ENCODE data around the gene CPM.
"Not testable (repeated sequence)": the region's sequence is repeated elsewhere in the genome, so short reads cannot be mapped to it uniquely, and the experiment has no call there.

Gene CPM

GRCh38 chr12:68878283-68878682, 54.7 kb downstream of the CPM start:
- no peak for DNase-seq (ENCODE audit: low spot score)

GRCh38 chr12:68877583-68877982, 55.4 kb downstream of the CPM start:
- DNase-seq (ENCODE audit: low spot score), result no peak

- DNase-seq (ENCODE audit: low spot score), result no peak
Observed at GRCh38 chr12:68876461-68876860, 56.5 kb downstream of the CPM start.

GRCh38 chr12:68873316-68873715, 59.7 kb downstream of the CPM start:
- no peak for DNase-seq (ENCODE audit: low spot score)

- no peak for DNase-seq (ENCODE audit: low spot score)
Observed at GRCh38 chr12:68871921-68872320, 61.0 kb downstream of the CPM start.

- no peak for DNase-seq (ENCODE audit: low spot score)
Observed at GRCh38 chr12:68871396-68871795, 61.6 kb downstream of the CPM start.

- no peak for DNase-seq (ENCODE audit: low spot score)
Observed at GRCh38 chr12:68870443-68870842, 62.5 kb downstream of the CPM start.

- DNase-seq (ENCODE audit: low spot score), result no peak
Observed at GRCh38 chr12:68870011-68870410, 63.0 kb downstream of the CPM start.

GRCh38 chr12:68868043-68868790, 64.8 kb downstream of the CPM start:
- DNase-seq (ENCODE audit: low spot score), result no peak

GRCh38 chr12:68867606-68868005, 65.4 kb downstream of the CPM start:
- DNase-seq (ENCODE audit: low spot score), result no peak

- DNase-seq (ENCODE audit: low spot score), result no peak
Observed at GRCh38 chr12:68866950-68867349, 66.0 kb downstream of the CPM start.

- no peak for DNase-seq (ENCODE audit: low spot score)
Observed at GRCh38 chr12:68865399-68866164, 67.4 kb downstream of the CPM start.

GRCh38 chr12:68864604-68865003, 68.4 kb downstream of the CPM start:
- DNase-seq (ENCODE audit: low spot score), result no peak

GRCh38 chr12:68863886-68864454, 69.0 kb downstream of the CPM start:
- not testable (repeated sequence) for DNase-seq (ENCODE audit: low spot score)

- no peak for DNase-seq (ENCODE audit: low spot score)
Observed at GRCh38 chr12:68863109-68863770, 69.7 kb downstream of the CPM start.

- DNase-seq (ENCODE audit: low spot score), result no peak
Observed at GRCh38 chr12:68861890-68862289, 71.1 kb downstream of the CPM start.

- DNase-seq (ENCODE audit: low spot score), result no peak
Observed at GRCh38 chr12:68856510-68856909, 76.5 kb downstream of the CPM start.

- no peak for DNase-seq (ENCODE audit: low spot score)
Observed at GRCh38 chr12:68855771-68856170, 77.2 kb downstream of the CPM start.

GRCh38 chr12:68855111-68855510, 77.9 kb downstream of the CPM start:
- no peak for DNase-seq (ENCODE audit: low spot score)

GRCh38 chr12:68854554-68854953, 78.4 kb downstream of the CPM start:
- DNase-seq (ENCODE audit: low spot score), result no peak

- no peak for DNase-seq (ENCODE audit: low spot score)
Observed at GRCh38 chr12:68854078-68854468, 78.9 kb downstream of the CPM start.

GRCh38 chr12:68853396-68854077, 79.4 kb downstream of the CPM start:
- no peak for DNase-seq (ENCODE audit: low spot score)
